Hepatocyte (in vitro differentiated cells): ENCODE measurements around the gene TNFRSF14.

Experiments used
- EZH2 ChIP-seq: fragments of 200-600 bp; sonication (generic); IDR thresholded peaks from 2 replicates; pipeline ENCODE4 v1.6.1; 2016; ENCODE audit warnings: antibody characterized with exemption, mild to moderate bottlenecking, borderline replicate concordance
- EZH2phosphoT487 ChIP-seq: fragments of 200-600 bp; sonication (generic); IDR thresholded peaks from one replicate; pipeline ENCODE4 v1.6.1; 2018; ENCODE audit warnings: antibody characterized with exemption, mild to moderate bottlenecking, low read depth, moderate library complexity; ENCODE audit not compliant: unreplicated experiment, severe bottlenecking
- TF ChIP-seq, protein P1 (sequence below): fragments of 200-600 bp; sonication (generic); IDR thresholded peaks from 2 replicates; pipeline ENCODE4 v1.5.1; 2016; ENCODE audit warnings: antibody characterized with exemption, mild to moderate bottlenecking; ENCODE audit not compliant: poor library complexity

GRCh38 chr1:2545754-2546514 lies 10.2 kb upstream of the TNFRSF14 start:
- no peak for TF ChIP-seq EZH2
- TF ChIP-seq, protein P1, sequence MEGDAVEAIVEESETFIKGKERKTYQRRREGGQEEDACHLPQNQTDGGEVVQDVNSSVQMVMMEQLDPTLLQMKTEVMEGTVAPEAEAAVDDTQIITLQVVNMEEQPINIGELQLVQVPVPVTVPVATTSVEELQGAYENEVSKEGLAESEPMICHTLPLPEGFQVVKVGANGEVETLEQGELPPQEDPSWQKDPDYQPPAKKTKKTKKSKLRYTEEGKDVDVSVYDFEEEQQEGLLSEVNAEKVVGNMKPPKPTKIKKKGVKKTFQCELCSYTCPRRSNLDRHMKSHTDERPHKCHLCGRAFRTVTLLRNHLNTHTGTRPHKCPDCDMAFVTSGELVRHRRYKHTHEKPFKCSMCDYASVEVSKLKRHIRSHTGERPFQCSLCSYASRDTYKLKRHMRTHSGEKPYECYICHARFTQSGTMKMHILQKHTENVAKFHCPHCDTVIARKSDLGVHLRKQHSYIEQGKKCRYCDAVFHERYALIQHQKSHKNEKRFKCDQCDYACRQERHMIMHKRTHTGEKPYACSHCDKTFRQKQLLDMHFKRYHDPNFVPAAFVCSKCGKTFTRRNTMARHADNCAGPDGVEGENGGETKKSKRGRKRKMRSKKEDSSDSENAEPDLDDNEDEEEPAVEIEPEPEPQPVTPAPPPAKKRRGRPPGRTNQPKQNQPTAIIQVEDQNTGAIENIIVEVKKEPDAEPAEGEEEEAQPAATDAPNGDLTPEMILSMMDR: no peak
- no peak for TF ChIP-seq EZH2phosphoT487
